Lung (tissue), 12 donors: ENCODE results near the gene TMPRSS11D. TPM values are rescaled to one million over a fixed set of nuclear protein-coding genes. Genes with fewer than 3 reads are reported as not detected.

Source experiments
- ATAC-seq: fragments of 200-7000 bp; cut with Tn5 transposase; one replicate; pipeline ENCODE4 v1.9.1; 2020; ENCODE audit warnings: moderate number of reproducible peaks; ENCODE audit not compliant: insufficient read depth, low FRiP score
- DNase-seq, 3 donors: peaks; one replicate each; pipeline ENCODE4 v3.0.0-alpha.2; 2013 to 2017
- H3K27ac ChIP-seq, 2 donors: one replicate each; pipeline ENCODE4 v1.5.1; 2013; ENCODE audit warnings: mild to moderate bottlenecking in 2 of 2, moderate library complexity in 2 of 2, control low read depth in 1 of 2, inconsistent platforms in 1 of 2, low read depth in 1 of 2, low read length in 1 of 2
- H3K27me3 ChIP-seq, 3 donors: one replicate each; pipeline ENCODE4 v1.5.1; 2013; ENCODE audit warnings: low read length in 2 of 3; ENCODE audit not compliant: control insufficient read depth in 3 of 3, insufficient read depth in 3 of 3
- H3K36me3 ChIP-seq, 4 donors: one replicate each; pipeline ENCODE4 v1.5.1; 2013; ENCODE audit warnings: low read length in 4 of 4, mild to moderate bottlenecking in 1 of 4, moderate library complexity in 1 of 4; ENCODE audit not compliant: control insufficient read depth in 4 of 4, insufficient read depth in 4 of 4
- H3K4me1 ChIP-seq, 5 donors: one replicate each; pipeline ENCODE4 v1.5.1; 2013; ENCODE audit warnings: low read length in 5 of 5, mild to moderate bottlenecking in 2 of 5, moderate library complexity in 1 of 5; ENCODE audit not compliant: control insufficient read depth in 5 of 5, insufficient read depth in 5 of 5
- H3K4me3 ChIP-seq: one replicate; pipeline ENCODE4 v1.5.1; 2013; ENCODE audit warnings: mild to moderate bottlenecking, control low read depth, moderate library complexity
- H3K9ac ChIP-seq, 2 donors: one replicate each; pipeline ENCODE4 v1.5.1; 2013; ENCODE audit warnings: low read length in 2 of 2, control low read depth in 1 of 2; ENCODE audit not compliant: insufficient read depth in 1 of 2
- H3K9me3 ChIP-seq, 4 donors: one replicate each; pipeline ENCODE4 v1.5.1; 2013; ENCODE audit warnings: low read length in 3 of 4, mild to moderate bottlenecking in 1 of 4, moderate library complexity in 1 of 4; ENCODE audit not compliant: control insufficient read depth in 4 of 4, insufficient read depth in 3 of 4
- CTCF ChIP-seq: IDR thresholded peaks from 2 replicates; pipeline ENCODE4 v1.5.1; 2012; ENCODE audit warnings: mild to moderate bottlenecking; ENCODE audit errors: control extremely low read depth, extremely low read depth
- WGBS, 2 donors: extraction: QIAGEN DNeasy Blood & Tissue Kit; methylation state at CpG; one replicate each; pipeline ENCODE4 v1.1.7; 2013; 5-methylcytosine and 5-hydroxymethylcytosine counted together
- polyA plus RNA-seq, 2 donors: library from polyadenylated mRNA; stranded (reverse); fragments of 200-250 nt; gene quantifications; one replicate each; pipeline ENCODE4 v1.2.1, GENCODE V29; 2013
- total RNA-seq, 2 donors: library from RNA; depleted of rRNA in 1 of 2; stranded (reverse); fragments of >200 nt in 1 of 2; gene quantifications; one replicate each; pipeline ENCODE4 v1.2.1, GENCODE V29; 2014 to 2021
- donor health status: control.
- donor health status: control.
- donor health status: Bipolar disorder and iron deficiency.
- donor health status: healthy.
- donor health status: DM: yes; HTN: yes; CAD: no.

Gene TMPRSS11D
- total and polyA plus RNA-seq, 4 donors: 0.04 to 0.09 TPM; not detected in 2

GRCh38 chr4:67918428-67918827, 34.6 kb upstream of the TMPRSS11D start:
- ATAC-seq: no peak
- Histone ChIP-seq H3K4me3 (no peak overlapping the region), H3K4me1 (no peaks in the 10 kb centered on the region), H3K36me3 (no peaks in the 10 kb centered on the region), H3K27ac (no peak overlapping the region), H3K27me3 (no peaks in the 10 kb centered on the region), H3K9me3 (peaks cover 0 to 2% (median 0%) of the 10 kb centered on the region in 4 donors), H3K9ac (no peak overlapping the region)
- no peak for TF ChIP-seq CTCF
- no peak for DNase-seq

DNA sequence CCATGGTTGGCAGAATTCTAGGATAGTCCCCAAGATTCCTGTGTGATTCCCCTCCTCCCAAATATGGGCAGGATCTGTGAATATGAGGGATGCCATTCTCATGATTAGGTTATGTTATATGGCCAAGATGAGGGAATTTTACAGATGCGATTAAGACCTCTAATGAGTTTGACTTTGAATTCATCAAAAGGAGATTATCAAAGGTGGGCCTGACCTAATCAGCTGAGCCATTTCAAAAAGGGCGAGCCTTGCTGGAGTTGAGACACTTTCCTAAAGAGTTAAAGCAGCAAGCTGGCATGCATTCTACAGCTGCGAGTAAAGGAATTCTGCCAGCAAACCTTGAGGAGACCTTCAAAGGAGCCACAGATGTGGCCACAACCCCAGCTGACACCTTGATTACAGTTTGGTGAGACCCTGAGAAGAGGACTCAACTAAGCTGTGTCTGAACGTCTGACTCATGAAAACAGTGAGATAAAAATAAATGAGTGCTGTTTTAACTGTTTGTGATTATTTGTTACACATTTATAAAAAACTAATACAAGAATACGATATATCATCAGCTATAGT, 31.7 kb upstream of the TMPRSS11D start:
- no peak for DNase-seq
- Histone ChIP-seq H3K27me3 (no peaks in the 10 kb centered on the region), H3K9me3 (no peaks in the 10 kb centered on the region), H3K4me1 (no peaks in the 10 kb centered on the region), H3K4me3 (no peak overlapping the region), H3K27ac (no peak overlapping the region), H3K9ac (no peak overlapping the region), H3K36me3 (no peaks in the 10 kb centered on the region)
- WGBS, 2 donors: 80% methylated on average over 5 of the region's 5 CpGs
- TF ChIP-seq CTCF: no peak
- ATAC-seq: no peak

DNA sequence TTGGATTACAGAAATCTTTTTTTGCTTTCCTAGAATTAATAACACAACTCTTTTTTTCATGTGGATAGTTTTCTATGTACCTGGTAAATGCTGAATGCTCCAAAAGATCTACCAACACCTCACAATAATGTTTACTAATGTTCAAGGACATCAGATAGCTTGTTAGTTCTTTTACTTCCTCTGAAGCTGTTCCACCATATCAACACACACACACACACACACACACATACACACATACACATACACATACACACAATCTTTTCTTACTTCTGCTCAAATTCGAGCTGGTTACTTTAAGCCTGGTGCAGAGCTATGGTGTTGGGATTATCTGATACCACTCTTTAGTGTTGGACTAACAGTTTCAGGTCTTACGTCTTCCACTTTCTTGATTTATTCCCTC, 28.3 kb upstream of the TMPRSS11D start:
- ATAC-seq: no peak
- H3K27me3 ChIP-seq: no peaks in the 10 kb centered on the region
- H3K4me3 ChIP-seq: no peak overlapping the region
- no peak overlapping the region for H3K27ac ChIP-seq
- TF ChIP-seq CTCF: no peak
- 68 to 82% methylated on average over 2 of the region's 2 CpGs for WGBS, 2 donors
- DNase-seq: no peak
- no peaks in the 10 kb centered on the region for H3K36me3 ChIP-seq
- no peaks in the 10 kb centered on the region for H3K9me3 ChIP-seq
- no peaks in the 10 kb centered on the region for H3K4me1 ChIP-seq
- H3K9ac ChIP-seq: no peak overlapping the region

DNA sequence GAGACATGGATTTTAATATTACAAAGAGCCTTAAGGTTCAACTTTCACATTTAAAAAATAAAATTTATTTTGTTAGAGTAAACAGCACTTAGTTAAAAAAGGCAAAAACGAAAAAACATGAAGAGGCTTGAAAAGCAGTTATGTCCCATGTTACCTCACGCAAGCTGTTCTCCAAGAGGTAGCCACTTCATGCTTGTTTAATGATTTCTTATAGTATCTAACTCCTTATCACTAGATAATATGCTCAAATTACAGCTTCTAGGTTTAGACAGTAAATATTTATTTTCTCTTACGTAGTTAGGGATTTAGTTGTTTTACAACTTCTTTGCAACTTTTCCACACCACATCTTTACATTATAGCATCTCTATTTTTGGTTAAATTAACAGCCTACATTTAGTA, 27.8 kb upstream of the TMPRSS11D start:
- no peak for DNase-seq
- Histone ChIP-seq H3K27me3 (no peaks in the 10 kb centered on the region), H3K4me3 (no peak overlapping the region), H3K9ac (no peak overlapping the region), H3K27ac (no peak overlapping the region), H3K36me3 (no peaks in the 10 kb centered on the region), H3K4me1 (no peaks in the 10 kb centered on the region), H3K9me3 (no peaks in the 10 kb centered on the region)
- TF ChIP-seq CTCF: no peak
- 65 to 79% methylated on average over 3 of the region's 3 CpGs for WGBS, 2 donors
- ATAC-seq: no peak
